HCT116 (cell line): ENCODE data around the gene OR2M5. TPM values are rescaled to one million over a fixed set of nuclear protein-coding genes. Genes with fewer than 3 reads are reported as not detected.

Experiments used
- ATAC-seq: fragments of 200-7000 bp; cut with Tn5 transposase; 2 replicates; pipeline ENCODE4 v1.9.1; 2020; ENCODE audit warnings: mild to moderate bottlenecking, moderate library complexity
- BruUV-seq: library from RNA; stranded (reverse); fragments of 400-500 nt; replicated peaks from 2 replicates; lab custom pipeline; 2021; lab: Mats Ljungman, UMichigan
- CTCF ChIA-PET: fragments of 300-600 bp; sonication (Branson Sonifier 250); formaldehyde crosslinking; loops from one replicate; lab custom pipeline; 2021; ENCODE audit warnings: antibody characterized with exemption; lab: Charles Lee
- POLR2A ChIA-PET: fragments of 300-600, 350-600 bp; sonication (Branson Sonifier 250); formaldehyde crosslinking; loops from one replicate; lab custom pipeline; 2021; ENCODE audit warnings: antibody characterized with exemption; lab: Charles Lee
- RAD21 ChIA-PET, 2 experiments: fragments of 300-600 bp; sonication (Branson Sonifier 250); formaldehyde crosslinking; loops; one replicate each; lab custom pipeline; 2023; ENCODE audit warnings: low total read pairs in 2 of 2; ENCODE audit not compliant: uncharacterized antibody in 2 of 2, unreplicated experiment in 2 of 2, low non-redundant PET in 1 of 2; lab: Charles Lee
- DNase-seq: peaks from one replicate; pipeline ENCODE4 v3.0.0-alpha.2; 2010; ENCODE audit warnings: low read depth, low spot score
- H2AFZ ChIP-seq: fragments of 200-600 bp; shearing (Covaris generic), sonication (generic); 2 replicates; pipeline ENCODE4 v1.6.1; 2017; ENCODE audit warnings: low read depth, mixed run types, mixed read lengths, antibody characterized with exemption, low read length; ENCODE audit not compliant: poor library complexity, severe bottlenecking
- H3K27ac ChIP-seq: 2 replicates; pipeline ENCODE4 v1.5.1; 2012; ENCODE audit warnings: low read depth, low read length
- H3K27me3 ChIP-seq: fragments of 200-600 bp; sonication (generic); 2 replicates; pipeline ENCODE4 v1.6.1; 2016; ENCODE audit warnings: mixed run types, low read length, mixed read lengths; ENCODE audit not compliant: insufficient read depth
- H3K36me3 ChIP-seq, 2 experiments: fragments of 200-500 bp in 1 of 2; fragments of 200-600 bp in 1 of 2; sonication (Bioruptor generic) in 1 of 2; sonication (generic) in 1 of 2; 2 replicates each; pipeline versions ENCODE4 v1.5.1 to v1.6.1; 2014 to 2016; ENCODE audit warnings: low read length in 2 of 2, inconsistent platforms in 1 of 2, mixed read lengths in 1 of 2, mixed run types in 1 of 2; ENCODE audit not compliant: insufficient read depth in 2 of 2, control insufficient read depth in 1 of 2
- H3K4me1 ChIP-seq, 2 experiments: fragments of 200-600 bp in 1 of 2; sonication (generic) in 1 of 2; 2 replicates each; pipeline versions ENCODE4 v1.5.1 to v1.6.1; 2012 to 2017; ENCODE audit warnings: low read length in 2 of 2, inconsistent platforms in 1 of 2, mild to moderate bottlenecking in 1 of 2, mixed read lengths in 1 of 2, mixed run types in 1 of 2, moderate library complexity in 1 of 2; ENCODE audit not compliant: insufficient read depth in 2 of 2, control insufficient read depth in 1 of 2
- H3K4me2 ChIP-seq: fragments of 200-600 bp; sonication (generic); 2 replicates; pipeline ENCODE4 v1.6.1; 2017; ENCODE audit warnings: mixed run types, low read length, mixed read lengths
- H3K4me3 ChIP-seq, 2 experiments: fragments of 200-600 bp in 1 of 2; sonication (generic) in 1 of 2; replicated peaks in 1 of 2; 2 replicates each; pipeline ENCODE4 v1.5.1; 2011 to 2016; ENCODE audit warnings: low read length in 2 of 2, control low read depth in 1 of 2, low read depth in 1 of 2, mild to moderate bottlenecking in 1 of 2, mixed read lengths in 1 of 2, mixed run types in 1 of 2
- H3K79me2 ChIP-seq: fragments of 200-600 bp; sonication (generic); 2 replicates; pipeline ENCODE4 v1.6.1; 2017; ENCODE audit warnings: mild to moderate bottlenecking, mixed run types, low read length, moderate library complexity, mixed read lengths; ENCODE audit not compliant: insufficient read depth
- H3K9ac ChIP-seq: fragments of 200-600 bp; sonication (generic); 2 replicates; pipeline ENCODE4 v1.6.1; 2016; ENCODE audit warnings: low read length, mixed read lengths
- H3K9me2 ChIP-seq: fragments of 200-600 bp; sonication (generic), shearing (Covaris generic); 2 replicates; pipeline ENCODE4 v1.6.1; 2017; ENCODE audit warnings: mixed run types, mild to moderate bottlenecking, moderate library complexity; ENCODE audit not compliant: insufficient read depth
- H3K9me3 ChIP-seq, 2 experiments: fragments of 200-500 bp in 1 of 2; fragments of 200-600 bp in 1 of 2; sonication (Bioruptor generic) in 1 of 2; sonication (generic) in 1 of 2; 2 replicates each; pipeline ENCODE4 v1.6.1; 2014 to 2017; ENCODE audit warnings: low read length in 2 of 2, mixed read lengths in 2 of 2, inconsistent platforms in 1 of 2, low read depth in 1 of 2, mild to moderate bottlenecking in 1 of 2, mixed run types in 1 of 2, moderate library complexity in 1 of 2; ENCODE audit not compliant: control insufficient read depth in 1 of 2, insufficient read depth in 1 of 2
- H4K20me1 ChIP-seq: fragments of 200-600 bp; sonication (generic), shearing (Covaris generic); 2 replicates; pipeline ENCODE4 v1.6.1; 2017; ENCODE audit warnings: mixed run types, mild to moderate bottlenecking, moderate library complexity; ENCODE audit not compliant: insufficient read depth
- JUND ChIP-seq: IDR thresholded peaks from 2 replicates; pipeline ENCODE4 v1.6.1; 2012
- REST ChIP-seq: IDR thresholded peaks from 2 replicates; pipeline ENCODE4 v1.6.1; 2012; ENCODE audit warnings: low read depth
- SIN3A ChIP-seq: IDR thresholded peaks from 2 replicates; pipeline ENCODE4 v1.6.1; 2012; ENCODE audit warnings: low read depth
- SRF ChIP-seq: IDR thresholded peaks from 2 replicates; pipeline ENCODE4 v1.6.1; 2012; ENCODE audit warnings: low read depth
- TCF7L2 ChIP-seq: IDR thresholded peaks from 2 replicates; pipeline ENCODE4 v1.7.0; 2011; ENCODE audit warnings: borderline replicate concordance, inconsistent platforms; ENCODE audit not compliant: insufficient read depth, insufficient read length; ENCODE audit errors: extremely low read depth
- intact Hi-C: fragments of 100-400 bp; cut with micrococcal nuclease; formaldehyde crosslinking; loops from 2 replicates; pipeline ENCODE4 v1.10.0; 2022
- total RNA-seq: library from RNA; stranded (reverse); gene quantifications from one replicate; pipeline ENCODE4 v1.2.1, GENCODE V29; 2021; ENCODE audit not compliant: unreplicated experiment

OR2M5 gene
- total RNA-seq, 1 experiment from 2014 or later, result not detected

GRCh38 chr1:248111157-248111556 lies 33.8 kb upstream of the OR2M5 start:
- CTCF ChIA-PET, result no interaction called here

More at GRCh38 chr1:248111157-248111556, 33.8 kb upstream of the OR2M5 start:
- Histone ChIP-seq H3K27ac (no peak overlapping the region), H3K36me3 (no peaks in the 10 kb centered on the region), H4K20me1 (no peaks in the 10 kb centered on the region), H3K4me3 (no peak overlapping the region), H3K9me2 (no peaks in the 10 kb centered on the region), H3K79me2 (no peaks in the 10 kb centered on the region), H3K4me2 (no peak overlapping the region), H3K4me1 (no peaks in the 10 kb centered on the region), H2AFZ (no peak overlapping the region), H3K27me3 (no peaks in the 10 kb centered on the region), H3K9ac (no peak overlapping the region), H3K9me3 (peaks cover 5 to 25% of the 10 kb centered on the region in 2 experiments; a peak in 2 of 4 replicates)
- no peak for TF ChIP-seq JUND
- no peak for TF ChIP-seq SIN3A
- TF ChIP-seq TCF7L2, result no peak
- TF ChIP-seq SRF, result no peak
- no peak for TF ChIP-seq REST
- ATAC-seq (no peak), DNase-seq (no peak)
- intact Hi-C loops, result no loop called here
- no TSS peak for BruUV-seq
- RAD21 ChIA-PET, result no interaction called here
- POLR2A ChIA-PET, result no interaction called here
